ENCODE results near the gene LYG1. TPM values are rescaled to one million over a fixed set of nuclear protein-coding genes. Genes with fewer than 3 reads are reported as not detected.

LYG1 gene
- total and polyA plus RNA-seq, 10 donors = 0.47 to 5.3 (median 2.3) TPM; not detected in 1

DNA sequence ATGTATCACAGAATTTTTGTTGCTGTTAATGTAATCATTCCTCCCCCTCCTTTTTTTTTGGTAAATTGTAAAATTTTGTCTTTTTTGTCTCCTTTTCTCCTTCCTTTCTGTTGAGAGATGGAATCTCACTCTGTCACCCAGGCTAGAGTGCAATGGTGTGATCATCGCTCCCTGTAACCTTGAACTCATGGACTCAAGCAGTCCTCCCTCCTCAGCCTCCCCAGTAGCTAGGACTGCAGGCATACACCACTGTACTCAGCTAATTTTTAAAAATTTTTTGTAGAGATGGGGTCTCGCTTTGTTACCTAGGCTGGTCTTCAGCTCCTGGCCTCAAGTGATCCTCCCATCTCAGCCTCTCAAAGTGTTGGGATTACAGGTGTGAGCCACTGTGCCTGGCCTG, 41.5 kb upstream of the LYG1 start:
- Histone ChIP-seq H3K9me3 (no peaks in the 10 kb centered on the region), H3K4me1 (peaks cover 11 to 68% (median 35%) of the 10 kb centered on the region in 6 donors), H3K36me3 (peaks cover 0 to 5% (median 0%) of the 10 kb centered on the region in 6 donors), H3K27me3 (replicated peaks in 1 of 7) (no peaks in the 10 kb centered on the region), H3K27ac (no peak overlapping the region), H3K4me3 (no peak overlapping the region)
- WGBS, 5 donors = 96 to 100% (median 100%) methylated on average over 2 of the region's 2 CpGs
- intact Hi-C loops (cut with DNase I; ENCODE audit: low total_unique reads) = no loop called here
- TF ChIP-seq CTCF (IDR thresholded peaks at IDR 0.05 in 8 of 11, conservative IDR thresholded peaks at IDR 0.05 in 3 of 11) = no peak
- TF ChIP-seq POLR2A (IDR thresholded peaks at IDR 0.05) = no peak
- no peak for TF ChIP-seq POLR2AphosphoS5 (IDR thresholded peaks at IDR 0.05)
- DNase-seq = no peak

DNA sequence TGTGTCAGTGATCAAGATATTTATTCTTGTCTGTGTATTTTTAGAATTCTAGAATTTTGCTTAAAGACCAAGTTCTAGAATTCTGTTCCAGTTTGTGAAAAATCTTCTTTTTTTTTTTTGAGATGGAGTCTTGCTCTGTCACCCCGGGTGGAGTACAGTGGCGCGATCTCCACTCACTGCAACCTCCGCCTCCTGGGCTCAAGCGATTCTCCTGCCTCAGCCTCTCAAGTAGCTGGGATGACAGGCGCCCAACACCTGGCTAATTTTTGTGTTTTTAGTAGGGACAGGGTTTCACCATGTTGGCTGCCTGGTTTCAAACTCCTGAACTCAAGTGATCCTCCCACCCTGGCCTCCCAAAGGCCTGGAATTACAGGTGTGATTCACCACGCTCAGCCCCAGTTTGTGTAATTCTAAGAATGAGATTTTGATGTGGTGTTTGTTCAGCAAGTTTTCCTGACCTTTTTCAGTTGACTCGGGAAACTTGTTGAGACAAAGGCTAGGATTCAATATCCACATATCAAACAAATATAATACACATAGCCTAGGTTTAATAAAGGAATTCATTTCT, 39.8 kb upstream of the LYG1 start:
- H3K27ac ChIP-seq = no peak overlapping the region
- H3K27me3 ChIP-seq (replicated peaks in 1 of 7) = no peaks in the 10 kb centered on the region
- H3K36me3 ChIP-seq = no peaks in the 10 kb centered on the region
- intact Hi-C loops (cut with DNase I; ENCODE audit: low total_unique reads) = no loop called here
- no peak for DNase-seq
- peaks cover 11 to 62% (median 34%) of the 10 kb centered on the region in 6 donors for H3K4me1 ChIP-seq
- no peak overlapping the region for H3K4me3 ChIP-seq
- whole genome bisulfite sequencing, 5 donors = 87 to 91% (median 90%) methylated on average over 8 of the region's 8 CpGs
- no peak for TF ChIP-seq POLR2AphosphoS5 (IDR thresholded peaks at IDR 0.05)
- TF ChIP-seq POLR2A (IDR thresholded peaks at IDR 0.05) = no peak
- TF ChIP-seq CTCF (IDR thresholded peaks at IDR 0.05 in 8 of 11, conservative IDR thresholded peaks at IDR 0.05 in 3 of 11) = no peak
- no peaks in the 10 kb centered on the region for H3K9me3 ChIP-seq

DNA sequence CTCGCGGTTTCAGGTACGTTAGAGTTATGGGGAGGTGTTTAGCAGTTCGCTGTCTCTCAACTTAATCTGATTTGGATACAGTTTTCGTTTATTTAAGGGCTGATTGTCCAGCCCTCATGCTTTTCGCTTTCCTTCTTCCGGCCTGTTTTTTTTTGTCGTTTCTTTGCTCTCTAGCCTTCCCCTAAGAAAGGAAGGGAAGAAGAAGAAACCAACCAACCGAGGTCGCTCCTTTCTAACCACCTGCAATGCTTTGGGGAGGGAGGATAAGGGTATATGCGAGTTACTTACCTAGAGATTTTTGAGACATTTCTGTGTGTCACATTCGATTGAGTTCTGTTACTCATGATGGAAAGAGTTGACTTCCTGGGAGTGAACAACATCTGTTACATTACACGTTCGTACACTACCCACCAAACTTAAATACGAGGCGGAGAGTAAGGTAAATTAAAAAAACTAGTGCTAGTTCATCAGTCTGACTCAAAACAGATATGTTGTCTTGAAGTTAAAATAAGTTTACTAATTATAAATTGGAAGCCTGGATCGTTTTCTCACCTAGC, 37.1 kb upstream of the LYG1 start:
- WGBS, 5 donors = 2 to 3% (median 2%) methylated on average over 17 of the region's 17 CpGs
- DNase-seq = no peak
- intact Hi-C loops (cut with DNase I; ENCODE audit: low total_unique reads) = loop anchor here (10.0 kb wide), 1 partner anchor 153 kb away; the partner anchor contains the start of genes MITD1 and MRPL30
- Histone ChIP-seq H3K27me3 (replicated peaks in 1 of 7) (no peaks in the 10 kb centered on the region), H3K4me3 (peak overlapping the region; percentile 84 to 95 (median 90)), H3K4me1 (peaks cover 23 to 79% (median 60%) of the 10 kb centered on the region in 6 donors), H3K27ac (peak overlapping the region; percentile 85 to 97 (median 91)), H3K9me3 (no peaks in the 10 kb centered on the region), H3K36me3 (peaks cover 0 to 4% (median under 1%) of the 10 kb centered on the region in 6 donors)
- no peak for TF ChIP-seq CTCF (IDR thresholded peaks at IDR 0.05 in 8 of 11, conservative IDR thresholded peaks at IDR 0.05 in 3 of 11)
- no peak for TF ChIP-seq POLR2AphosphoS5 (IDR thresholded peaks at IDR 0.05)
- TF ChIP-seq POLR2A (IDR thresholded peaks at IDR 0.05) = no peak
